OCI-M2 (cell line): Measurements from ENCODE around the gene TMEM106A.
"Not testable (repeated sequence)": the region's sequence is repeated elsewhere in the genome, so short reads cannot be mapped to it uniquely, and the experiment has no call there.

Experiments
- DNase-seq: peaks from one replicate; lab custom pipeline; 2025; ENCODE audit not compliant: unreplicated experiment; lab: John Stamatoyannopoulos, UW

TMEM106A gene

DNA sequence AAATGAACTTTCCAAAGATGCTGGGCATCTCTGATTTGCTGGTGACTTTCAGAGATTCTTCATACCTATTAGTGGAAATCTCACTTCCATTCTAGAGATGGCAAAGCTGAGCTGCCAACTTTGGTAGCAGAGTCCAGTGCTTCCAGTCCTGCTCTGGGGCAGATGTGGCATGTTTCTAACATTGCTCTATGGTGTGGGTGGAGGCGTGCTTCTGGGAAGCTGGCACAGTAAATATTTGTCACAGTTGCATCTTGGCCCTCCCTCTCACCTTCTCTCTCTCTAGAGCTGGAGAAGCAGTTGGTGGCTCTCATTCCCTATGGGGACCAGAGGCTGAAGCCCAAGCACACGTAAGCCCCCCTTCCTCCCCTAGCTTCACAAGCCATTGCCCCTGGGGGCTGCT lies 1.9 kb downstream of the TMEM106A start:
- DNase-seq = no peak

- no peak for DNase-seq
These were observed 3.7 kb downstream of the TMEM106A start for GRCh38 chr17:43215341-43215740.

GRCh38 chr17:43216369-43216761 lies 4.7 kb downstream of the TMEM106A start:
- DNase-seq = no peak

DNA sequence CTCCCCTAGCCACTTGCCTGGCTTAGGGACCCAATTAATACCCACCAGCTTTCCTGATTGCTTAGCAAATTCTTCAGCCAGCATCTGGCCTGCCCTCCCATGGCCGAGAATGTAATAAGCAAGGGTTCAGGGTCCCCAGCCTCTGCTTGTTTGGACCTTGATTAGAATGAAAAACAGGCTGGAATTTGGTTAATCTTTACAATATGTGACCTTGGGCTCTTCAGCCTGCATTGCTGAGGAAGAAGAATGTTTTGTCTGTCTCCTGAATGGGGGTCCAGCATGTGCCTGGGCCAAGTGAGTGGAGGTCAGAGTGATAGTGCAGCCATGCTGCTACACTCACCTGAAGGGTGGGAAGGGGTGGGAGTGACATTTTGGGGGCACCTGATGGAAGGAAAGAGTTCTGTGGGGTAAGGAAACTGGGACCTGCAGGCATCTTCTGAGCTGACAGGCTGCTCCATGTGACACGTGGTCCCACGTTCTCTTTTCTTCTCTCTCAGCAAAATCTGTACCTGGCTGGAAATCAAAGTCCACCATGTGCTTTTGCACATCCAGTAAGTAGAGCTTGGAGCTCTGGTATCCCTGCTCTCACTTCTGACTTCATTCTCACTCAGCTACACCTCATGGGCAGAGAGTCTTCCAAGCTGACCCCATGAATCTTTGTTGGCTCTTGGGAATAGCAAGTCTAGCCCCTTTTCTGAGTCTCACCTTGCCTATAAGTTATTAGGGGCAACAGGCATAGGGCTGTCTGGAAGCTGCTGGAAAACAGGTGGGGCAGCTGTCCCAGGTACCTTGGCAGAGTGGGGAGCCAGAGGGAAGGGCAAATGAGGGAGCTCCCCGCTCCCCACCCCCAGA lies 5.3 kb downstream of the TMEM106A start:
- DNase-seq = no peak

DNA sequence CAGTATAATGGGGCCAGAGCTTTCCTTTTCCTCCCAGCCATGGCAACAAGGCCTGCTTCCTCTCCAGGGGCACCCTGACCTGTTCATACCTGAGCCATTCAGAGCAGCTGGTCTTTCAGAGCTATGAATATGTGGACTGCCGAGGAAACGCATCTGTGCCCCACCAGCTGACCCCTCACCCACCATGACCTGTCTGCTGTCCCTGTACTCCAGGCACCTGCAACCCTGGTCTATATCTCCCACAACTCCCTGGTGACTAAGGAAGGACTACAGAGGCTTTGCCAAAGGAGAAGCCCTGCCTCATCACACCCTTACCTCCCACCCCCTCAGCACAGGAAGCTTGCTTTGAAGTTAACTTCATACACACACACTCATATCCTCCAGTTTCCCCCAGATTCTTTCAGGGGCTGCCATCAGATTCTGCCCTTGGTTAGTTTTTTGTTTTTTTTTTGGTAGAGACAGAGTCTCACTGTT lies 6.0 kb downstream of the TMEM106A start:
- no peak for DNase-seq

DNA sequence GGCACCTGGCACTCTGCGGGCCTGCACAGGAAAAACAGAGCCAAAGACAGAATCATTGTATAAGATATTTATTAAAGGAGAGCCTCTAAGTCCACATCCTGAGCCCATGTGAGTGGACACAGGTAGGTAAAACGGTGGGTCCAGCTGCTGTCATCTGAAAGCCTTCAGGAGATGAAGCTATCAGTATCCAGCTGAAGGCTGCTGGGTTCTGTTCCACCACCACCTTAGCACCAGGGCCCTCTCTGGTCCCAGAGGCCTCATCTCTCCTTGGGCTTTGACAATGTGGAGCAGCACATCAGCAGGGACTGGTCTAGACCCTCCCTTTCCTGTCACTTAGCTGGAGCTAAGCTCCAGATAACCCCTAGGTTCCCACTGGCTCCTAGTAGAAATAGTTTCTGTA lies 7.3 kb downstream of the TMEM106A start:
- no peak for DNase-seq

DNA sequence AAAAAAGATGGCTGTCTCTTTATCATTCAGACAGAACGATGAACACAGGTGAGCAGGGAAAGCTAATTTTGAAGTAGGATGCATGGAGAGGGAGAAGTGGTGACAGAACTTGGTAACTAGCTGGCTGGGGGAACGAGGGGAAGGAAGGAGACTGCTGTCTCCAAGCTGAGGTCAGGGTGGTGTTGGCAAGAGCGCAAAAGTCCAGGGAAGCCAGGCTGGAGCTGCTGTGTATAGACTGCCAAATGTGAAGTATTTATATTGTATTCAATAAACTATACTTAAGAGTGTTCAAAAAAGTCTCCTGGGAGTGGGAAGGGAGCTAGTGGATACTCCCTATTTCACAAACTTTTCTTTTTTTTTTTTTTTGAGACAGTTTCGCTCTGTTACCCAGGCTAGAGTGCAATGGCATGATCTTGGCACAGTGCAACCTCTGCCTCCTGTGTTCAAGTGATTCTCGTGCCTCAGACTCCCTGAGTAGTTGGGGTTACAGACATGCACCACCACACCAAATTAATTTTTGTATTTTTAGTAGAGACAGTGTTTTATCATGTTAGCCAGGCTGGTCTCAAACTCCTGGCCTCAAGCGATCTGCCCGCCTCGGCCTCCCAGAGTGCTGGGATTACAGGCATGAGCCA lies 8.2 kb downstream of the TMEM106A start:
- no peak for DNase-seq

DNA sequence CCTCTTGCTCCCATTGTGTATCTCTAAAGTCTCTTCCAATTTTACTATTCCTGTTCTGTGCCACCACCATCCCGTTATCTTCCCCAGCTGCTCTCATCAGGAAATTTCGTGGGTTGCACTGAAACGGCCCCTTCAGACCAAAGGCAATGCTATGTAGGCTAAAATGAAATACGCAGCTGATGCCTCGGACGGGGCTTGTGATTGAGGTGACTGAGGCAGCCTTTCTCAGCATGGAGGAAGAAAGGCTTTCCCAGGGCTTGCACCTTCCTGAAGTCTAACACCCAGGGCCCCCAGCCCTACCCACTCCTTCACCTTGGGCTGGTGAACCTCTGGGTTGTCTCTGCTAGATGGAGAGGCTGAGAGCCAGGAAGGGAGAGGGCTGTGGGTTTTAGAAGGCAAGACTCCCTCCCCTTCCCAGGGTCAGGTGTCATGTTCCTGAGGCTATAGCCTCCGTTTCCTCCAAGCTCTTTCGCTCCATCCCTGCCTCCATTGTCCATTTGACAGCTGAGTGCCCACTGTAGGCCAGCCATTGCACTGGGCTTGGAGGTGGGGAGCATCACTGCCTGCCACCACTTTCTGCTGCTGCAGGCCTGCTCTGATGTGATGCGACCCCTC lies 8.9 kb downstream of the TMEM106A start:
- DNase-seq = no peak

DNA sequence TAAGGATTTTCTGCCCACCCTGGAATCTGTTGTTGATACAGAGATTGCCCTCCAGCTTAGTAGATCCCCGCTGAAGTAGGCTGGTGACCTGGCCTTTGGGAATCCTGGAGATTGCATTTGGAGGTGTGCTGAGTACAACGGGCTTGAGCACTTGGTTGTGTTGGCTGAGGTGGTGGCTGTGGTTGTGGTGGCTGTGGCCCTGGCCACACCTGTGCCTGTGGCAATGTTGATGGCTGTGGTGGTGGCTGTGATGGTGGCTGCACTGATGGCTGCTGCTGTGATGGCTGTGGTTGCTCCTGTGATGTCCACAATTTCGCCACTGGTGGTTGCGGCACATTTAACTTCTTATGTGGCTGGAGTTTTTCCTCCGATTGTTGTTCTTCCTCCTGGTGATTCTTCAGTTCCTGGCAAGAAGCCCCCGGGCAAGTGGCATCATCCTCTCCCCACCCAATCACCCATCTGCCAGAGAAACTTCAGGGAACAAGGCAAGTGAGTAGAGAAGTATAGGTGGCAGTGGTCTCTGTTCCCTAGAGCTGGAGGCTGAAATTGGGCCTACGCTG lies 12.6 kb downstream of the TMEM106A start:
- no peak for DNase-seq

- DNase-seq = no peak
These were observed 14.7 kb downstream of the TMEM106A start for GRCh38 chr17:43226393-43226792.

DNA sequence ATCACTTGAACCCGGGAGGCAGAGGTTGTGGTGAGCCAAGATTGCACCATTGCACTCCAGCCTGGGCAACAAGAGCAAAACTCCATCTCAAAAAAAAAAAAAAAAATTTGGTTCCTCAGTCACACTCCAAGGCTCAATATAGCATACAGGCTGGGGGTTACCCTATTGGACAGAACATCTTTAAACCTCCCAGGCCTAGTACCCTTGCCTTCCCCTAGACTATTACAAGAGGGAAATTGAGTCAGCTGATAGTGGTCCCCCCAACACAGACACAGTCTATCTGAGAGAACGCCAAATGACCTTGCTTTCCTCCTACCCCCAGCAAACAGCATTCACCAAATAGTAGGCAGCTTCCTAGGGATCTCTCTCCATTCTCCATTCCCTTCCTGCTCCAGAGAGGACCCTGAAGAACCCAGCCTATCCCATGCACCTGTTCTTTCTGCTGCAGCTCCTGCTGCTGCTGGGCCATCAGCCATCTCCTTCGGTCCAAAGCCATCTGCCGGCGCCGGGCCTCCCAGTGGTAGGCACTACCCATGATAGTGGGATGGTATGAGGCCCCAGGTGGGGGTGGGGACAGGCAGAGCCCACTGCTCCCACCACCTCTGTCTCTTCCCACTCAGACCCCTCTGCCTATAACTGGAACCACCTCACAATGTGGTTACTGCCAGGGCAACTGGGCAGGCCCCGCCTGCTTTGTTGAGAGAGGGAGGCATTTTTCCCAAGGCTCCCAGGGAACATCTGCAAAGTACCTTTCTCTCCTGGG lies 16.5 kb downstream of the TMEM106A start, which contains the start of gene CCDC200:
CCDC200 (minus strand) TSS at position 604 of the 763 bp plus-strand sequence; CDS start at position 535, 69 bp downstream.
- DNase-seq = not testable (repeated sequence)

DNA sequence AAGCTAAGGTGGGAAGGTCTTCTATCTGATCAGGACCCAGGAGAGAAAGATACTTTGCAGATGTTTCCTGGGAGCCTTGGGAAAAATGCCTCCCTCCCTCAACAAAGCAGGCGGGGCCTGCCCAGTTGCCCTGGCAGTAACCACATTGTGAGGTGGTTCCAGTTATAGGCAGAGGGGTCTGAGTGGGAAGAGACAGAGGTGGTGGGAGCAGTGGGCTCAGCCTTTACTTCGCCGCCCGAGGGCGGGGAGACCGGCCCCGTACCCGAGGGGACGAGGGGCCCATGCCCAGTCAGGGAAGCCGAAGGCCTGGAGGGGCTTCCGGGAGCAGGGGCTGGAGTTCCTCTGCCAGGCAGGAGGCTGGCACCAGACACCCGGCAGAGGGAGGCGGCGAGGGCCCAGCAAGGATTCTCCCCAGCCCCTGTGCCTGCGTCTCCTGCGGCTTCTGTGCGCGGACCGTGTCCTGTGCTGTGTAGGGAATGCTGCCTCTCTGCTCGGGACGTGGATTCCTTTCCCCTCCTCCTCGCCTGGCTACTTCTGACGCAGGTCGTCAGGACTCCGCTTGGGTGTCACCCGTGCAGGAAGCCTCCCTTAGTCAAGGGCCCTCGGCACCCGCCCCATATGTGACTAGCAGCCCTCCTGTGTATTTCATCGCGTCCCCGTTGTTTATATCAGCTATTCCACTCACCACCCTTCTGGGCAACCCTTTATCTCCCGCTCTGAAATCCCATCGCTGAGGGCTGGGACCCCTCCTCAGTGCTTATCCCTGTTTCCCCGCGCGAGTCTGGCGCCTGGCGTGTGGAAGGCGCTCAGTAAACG lies 19.7 kb downstream of the TMEM106A start:
- DNase-seq = not testable (repeated sequence)

- DNase-seq = not testable (repeated sequence)
These were observed 20.5 kb downstream of the TMEM106A start for GRCh38 chr17:43232021-43232699.

GRCh38 chr17:43233263-43233662 lies 21.6 kb downstream of the TMEM106A start:
- not testable (repeated sequence) for DNase-seq

- DNase-seq = not testable (repeated sequence)
These were observed 22.2 kb downstream of the TMEM106A start, which contains the start of gene RNU2-1 for GRCh38 chr17:43233877-43234276. TSS of gene RNU2-1 (minus strand) at chr17:43233977.

- DNase-seq = not testable (repeated sequence)
These were observed 27.9 kb downstream of the TMEM106A start for GRCh38 chr17:43239597-43239996.

GRCh38 chr17:43240596-43241352 lies 29.1 kb downstream of the TMEM106A start:
- DNase-seq = not testable (repeated sequence)

DNA sequence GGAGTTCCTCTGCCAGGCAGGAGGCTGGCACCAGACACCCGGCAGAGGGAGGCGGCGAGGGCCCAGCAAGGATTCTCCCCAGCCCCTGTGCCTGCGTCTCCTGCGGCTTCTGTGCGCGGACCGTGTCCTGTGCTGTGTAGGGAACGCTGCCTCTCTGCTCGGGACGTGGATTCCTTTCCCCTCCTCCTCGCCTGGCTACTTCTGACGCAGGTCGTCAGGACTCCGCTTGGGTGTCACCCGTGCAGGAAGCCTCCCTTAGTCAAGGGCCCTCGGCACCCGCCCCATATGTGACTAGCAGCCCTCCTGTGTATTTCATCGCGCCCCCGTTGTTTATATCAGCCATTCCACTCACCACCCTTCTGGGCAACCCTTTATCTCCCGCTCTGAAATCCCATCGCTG lies 34.8 kb downstream of the TMEM106A start:
- not testable (repeated sequence) for DNase-seq
